HG02759 (cell line): ENCODE results near the gene C12orf76.
"Not testable (repeated sequence)": the region's sequence is repeated elsewhere in the genome, so short reads cannot be mapped to it uniquely, and the experiment has no call there.

Source experiments
- ATAC-seq: cut with Tn5 transposase; IDR thresholded peaks from one replicate; pipeline ENCODE4 v1.9.1; 2021; ENCODE audit warnings: mild to moderate bottlenecking, moderate library complexity; ENCODE audit not compliant: unreplicated experiment

The C12orf76 gene

DNA sequence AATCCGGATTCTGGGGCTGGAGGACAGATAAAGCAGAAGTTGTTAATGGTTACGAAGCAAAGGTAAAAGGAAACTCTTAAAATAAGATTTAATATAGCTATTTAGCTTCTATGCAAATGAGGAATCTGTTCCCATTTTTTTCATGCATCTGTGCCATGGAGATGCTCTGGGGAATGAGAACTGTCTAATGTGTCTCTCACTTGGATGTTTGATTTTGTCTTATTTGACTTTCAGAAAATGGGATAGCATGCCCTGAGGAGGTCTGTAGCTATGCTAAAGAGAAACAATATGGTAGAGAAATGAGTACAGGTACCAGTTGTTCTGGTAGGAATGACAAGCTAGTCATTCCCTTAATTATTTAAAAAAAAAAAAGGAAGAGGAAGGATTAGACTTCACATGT is 24.3 kb downstream of the C12orf76 start:
- ATAC-seq = no peak

GRCh38 chr12:110023059-110023980 is 25.0 kb downstream of the C12orf76 start:
- ATAC-seq = no peak

DNA sequence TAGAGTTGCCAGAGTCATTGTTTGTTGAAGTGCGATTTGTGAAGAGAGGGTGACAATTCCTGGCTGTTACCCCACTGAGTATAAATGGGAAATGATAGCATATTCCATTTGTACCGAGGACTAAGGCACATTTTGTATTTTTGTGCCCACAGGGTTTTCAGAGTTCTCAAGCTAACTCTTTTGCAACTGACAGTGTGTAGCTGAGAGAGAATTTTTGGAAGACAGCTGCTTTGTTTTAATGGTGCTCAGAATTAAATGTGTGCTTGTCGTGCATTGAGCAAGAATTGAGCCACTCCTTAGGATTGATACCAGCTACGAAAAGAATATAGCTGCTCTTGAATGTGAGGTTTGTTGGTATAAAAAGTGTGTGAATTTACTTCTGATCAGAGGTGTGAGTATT is 27.4 kb downstream of the C12orf76 start:
- no peak for ATAC-seq

DNA sequence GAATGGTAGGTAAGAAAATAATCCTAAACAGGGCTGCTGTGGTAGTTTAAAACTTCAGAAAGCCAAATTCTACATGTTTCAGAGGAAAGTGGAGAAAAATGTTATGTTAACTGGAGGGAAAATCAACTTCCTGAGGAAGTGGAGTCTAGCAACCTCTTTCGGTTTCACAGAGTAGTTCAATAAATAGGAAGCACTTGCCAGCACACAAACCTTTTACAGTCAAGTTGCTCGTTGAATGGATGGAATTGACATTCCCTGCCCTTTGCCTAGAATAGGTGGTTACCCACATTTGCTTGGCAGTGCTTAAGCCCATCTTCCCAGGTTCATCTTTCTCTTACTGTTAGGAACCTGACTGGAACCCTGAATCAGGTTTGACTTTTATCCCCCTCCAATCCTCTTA is 33.2 kb downstream of the C12orf76 start:
- ATAC-seq = no peak

GRCh38 chr12:110012659-110013058 is 35.7 kb downstream of the C12orf76 start:
- no peak for ATAC-seq

GRCh38 chr12:110012137-110012536 is 36.2 kb downstream of the C12orf76 start:
- peak; percentile 66 for ATAC-seq

DNA sequence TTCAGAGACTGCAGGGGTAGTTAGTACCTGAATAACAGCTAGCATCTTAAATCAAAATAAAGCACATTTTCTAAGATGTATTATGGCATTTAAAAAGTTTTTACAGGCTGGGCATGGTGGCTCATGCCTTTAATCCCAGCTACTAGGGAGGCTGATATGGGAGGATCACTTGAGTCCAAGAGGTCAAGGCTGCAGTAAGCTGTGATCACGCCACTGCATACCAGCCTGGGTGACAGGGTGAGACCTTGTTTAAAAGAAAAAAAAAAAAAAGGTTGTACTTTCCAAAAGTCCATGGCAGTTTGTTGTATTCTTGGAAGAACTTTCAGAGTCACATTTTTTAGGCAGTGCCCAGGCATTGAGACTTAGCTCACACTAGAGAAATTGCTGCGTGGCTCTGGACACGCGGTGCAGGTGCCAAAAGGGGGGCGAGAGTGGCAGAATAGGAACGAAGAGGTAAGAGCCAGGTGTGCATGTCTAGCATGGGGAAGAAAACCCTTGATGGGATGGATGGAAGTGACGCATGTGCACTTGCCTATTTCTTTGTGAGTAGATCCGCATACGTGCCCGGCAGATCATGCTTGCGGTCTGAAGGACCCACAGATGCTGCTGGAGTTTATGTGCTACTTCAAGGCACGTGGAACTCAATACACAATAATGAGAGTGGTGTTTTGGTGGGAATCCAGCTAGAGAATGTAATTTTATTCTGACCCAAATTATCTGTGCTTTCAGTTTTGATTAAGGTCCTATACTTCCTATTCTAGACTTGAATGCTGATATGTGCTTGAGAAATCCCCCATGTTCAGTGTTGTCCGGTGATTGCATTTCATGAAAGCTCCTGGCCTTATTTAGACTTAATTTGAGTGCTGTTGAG is 37.2 kb downstream of the C12orf76 start:
- ATAC-seq = no peak

DNA sequence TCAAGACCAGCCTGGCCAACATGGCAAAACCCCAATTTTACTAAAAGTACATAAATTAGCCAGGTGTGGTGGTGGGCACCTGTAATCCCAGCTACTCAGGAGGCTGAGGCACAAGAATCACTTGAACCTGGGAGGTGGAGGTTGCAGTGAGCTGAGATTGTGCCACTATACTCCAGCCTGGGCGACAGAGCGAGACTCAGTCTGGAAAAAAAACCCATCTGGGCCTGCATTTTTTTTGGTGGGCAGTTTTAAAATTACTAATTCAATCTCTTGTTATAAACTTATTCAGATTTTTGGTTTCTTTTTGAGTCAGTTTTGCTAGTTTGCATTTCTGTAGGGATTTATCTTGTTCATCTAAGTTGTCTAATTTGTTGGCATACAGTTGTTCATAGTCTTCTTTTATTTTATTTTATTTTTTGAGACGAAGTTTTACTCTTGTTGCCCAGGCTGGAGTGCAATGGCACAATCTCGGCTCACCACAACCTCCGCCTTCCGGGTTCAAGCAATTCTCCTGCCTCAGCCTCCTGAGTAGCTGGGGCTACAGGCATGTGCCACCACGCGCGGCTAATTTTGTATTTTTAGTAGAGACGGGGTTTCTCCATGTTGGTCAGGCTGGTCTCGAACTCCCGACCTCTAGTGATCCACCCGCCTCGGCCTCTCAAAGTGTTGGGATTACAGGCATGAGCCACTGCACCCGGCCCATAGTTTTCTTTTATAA is 39.5 kb downstream of the C12orf76 start:
- not testable (repeated sequence) for ATAC-seq

GRCh38 chr12:110007881-110008280 is 40.4 kb downstream of the C12orf76 start:
- no peak for ATAC-seq

DNA sequence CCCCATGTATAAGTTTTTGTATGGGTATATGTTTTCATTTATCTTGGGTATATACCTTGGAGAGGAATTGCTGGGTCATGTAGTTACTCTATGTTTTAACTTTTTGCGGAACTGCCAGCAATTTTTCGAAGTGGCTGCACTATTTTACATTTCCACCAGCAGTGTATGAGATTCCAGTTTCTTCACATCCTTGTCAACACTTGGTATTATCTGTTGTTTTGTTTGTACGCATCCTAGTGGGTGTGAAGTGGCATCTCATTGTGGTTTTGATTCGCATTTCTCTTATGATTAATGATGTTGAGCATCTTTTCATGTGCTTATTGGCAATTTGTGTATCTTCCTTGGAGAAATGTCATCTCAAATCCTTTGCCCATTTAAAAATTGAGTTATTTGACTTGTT is 42.2 kb downstream of the C12orf76 start:
- ATAC-seq = no peak

DNA sequence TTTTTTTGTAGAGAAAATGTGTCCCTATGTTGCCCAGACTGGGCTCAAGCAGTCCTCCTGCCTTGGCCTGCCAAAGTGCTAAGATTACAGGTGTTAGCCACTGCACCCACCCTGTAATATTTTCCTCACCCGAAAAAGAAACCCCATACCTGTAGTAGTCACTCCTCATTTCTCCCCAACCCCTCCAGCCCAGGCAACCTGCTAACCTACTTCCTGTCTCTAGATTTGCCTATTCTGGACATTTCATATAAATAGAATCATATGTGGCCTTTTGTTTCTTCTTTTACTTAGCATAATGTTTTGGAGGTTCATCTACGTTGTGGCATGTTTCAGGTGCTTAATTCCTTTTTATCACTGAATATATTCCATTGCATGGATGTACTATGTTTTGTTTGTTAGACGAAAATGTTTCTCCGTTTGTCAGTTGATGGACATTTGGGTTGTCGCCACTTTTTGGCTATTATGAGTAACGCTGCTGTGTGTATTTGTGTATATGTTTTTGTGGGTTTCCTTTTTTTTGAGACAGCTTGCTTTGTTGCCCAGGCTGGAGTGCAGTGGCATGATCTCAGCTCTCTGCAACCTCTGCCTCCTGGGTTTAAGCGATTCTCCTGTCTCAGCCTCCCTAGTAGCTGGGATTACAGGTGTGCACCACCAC is 42.9 kb downstream of the C12orf76 start:
- peak; percentile 70 for ATAC-seq

DNA sequence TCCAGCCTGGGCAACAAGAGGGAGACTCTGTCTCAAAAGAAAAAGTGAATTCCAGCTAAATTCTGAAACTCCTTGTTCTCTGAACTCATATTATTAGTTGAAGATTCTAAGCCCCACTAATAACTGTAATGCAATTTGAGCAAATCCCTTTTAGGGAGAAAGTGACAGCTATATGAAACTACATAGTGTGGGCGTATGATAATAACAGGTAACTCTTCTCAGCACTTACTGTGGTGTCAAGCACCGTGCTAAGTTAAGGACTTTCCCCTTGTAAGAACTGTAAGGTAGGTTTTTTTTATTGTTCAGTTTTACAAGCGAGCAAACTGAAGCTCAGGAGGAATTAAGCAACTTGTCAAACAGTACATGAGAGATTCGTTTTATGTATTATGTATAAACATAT is 43.7 kb downstream of the C12orf76 start:
- peak; percentile 52 for ATAC-seq

GRCh38 chr12:110002676-110003515 is 45.4 kb downstream of the C12orf76 start:
- no peak for ATAC-seq

DNA sequence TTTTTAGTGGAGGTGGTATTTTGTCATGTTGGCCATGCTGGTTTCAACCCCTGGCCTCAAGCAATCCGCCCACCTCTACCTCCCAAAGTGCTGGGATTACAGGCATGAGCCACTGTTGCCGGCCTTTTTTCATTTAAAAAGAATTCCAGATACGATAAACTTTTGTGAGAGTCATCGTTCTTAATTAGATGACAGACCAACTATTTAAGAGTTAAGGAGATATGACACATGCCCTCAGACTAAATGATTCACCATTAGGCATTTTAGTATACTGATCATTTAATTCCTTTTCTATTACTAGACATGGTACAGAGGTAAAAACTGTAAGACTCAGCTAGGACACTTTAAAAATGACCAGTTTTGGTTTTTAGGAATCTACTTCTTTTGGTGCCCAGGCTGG is 46.7 kb downstream of the C12orf76 start:
- no peak for ATAC-seq

GRCh38 chr12:109999983-110000505 is 48.3 kb downstream of the C12orf76 start:
- no peak for ATAC-seq

GRCh38 chr12:109999649-109999971 is 48.7 kb downstream of the C12orf76 start:
- no peak for ATAC-seq

DNA sequence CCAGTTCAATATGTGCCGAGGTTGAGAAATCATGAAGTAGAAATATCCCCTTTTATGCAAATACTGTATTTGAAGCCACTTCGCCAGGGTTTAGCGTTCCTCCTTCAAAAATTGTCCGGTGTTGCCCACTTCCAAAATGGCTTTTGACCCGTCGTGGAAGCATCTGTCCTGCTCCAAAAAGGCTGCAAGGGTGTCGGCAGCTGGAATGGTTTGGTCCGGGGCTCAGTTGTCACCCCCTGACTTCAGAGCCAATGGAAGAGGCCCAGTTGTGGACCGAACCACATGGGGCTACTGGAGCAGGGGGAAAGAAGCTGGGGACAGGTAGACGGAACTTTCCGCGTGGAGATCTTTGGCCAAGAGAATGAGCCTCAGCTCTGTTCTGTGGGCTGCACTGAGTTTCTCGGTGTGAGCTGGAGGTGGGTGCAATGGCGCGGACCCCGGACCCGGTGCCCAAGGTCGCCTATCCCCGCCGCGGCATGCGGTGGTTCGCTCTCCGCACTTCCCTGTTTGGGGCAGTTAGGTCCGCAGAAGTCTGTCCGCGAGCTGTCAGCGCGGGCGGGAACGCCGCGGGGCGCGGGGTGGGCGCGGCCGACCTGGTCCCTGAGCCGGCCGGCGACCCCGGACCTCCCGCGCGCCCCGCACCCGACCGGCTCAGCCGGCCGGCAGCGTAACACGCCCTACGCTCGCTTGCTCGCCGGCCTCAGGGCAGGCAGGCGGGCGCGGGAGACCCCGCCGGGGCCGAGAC is 49.2 kb downstream of the C12orf76 start, which contains the start of gene ANKRD13A:
TSS of gene ANKRD13A (plus strand) at position 527 of the 745 bp plus-strand sequence. CDS start 259 bp downstream, outside the sequence.
- peak; percentile 54 for ATAC-seq

GRCh38 chr12:109998241-109998903 is 50.0 kb downstream of the C12orf76 start:
- no peak for ATAC-seq
